ENCODE measurements around the gene SLC25A4. TPM values are rescaled to one million over a fixed set of nuclear protein-coding genes. Genes with fewer than 3 reads are reported as not detected.

Gene SLC25A4
- total RNA-seq, 1 experiment from 2014 or later: 18.6 TPM

GRCh38 chr4:185113340-185113739 is 29.7 kb upstream of the SLC25A4 start:
- no TSS peak for BruUV-seq (replicated peaks)
- Histone ChIP-seq H3K4me1 (ENCODE audit: insufficient read depth, low read length, poor library complexity, severe bottlenecking) (no peaks in the 10 kb centered on the region), H3K36me3 (ENCODE audit: insufficient read depth, low read length, poor library complexity, severe bottlenecking) (no peaks in the 10 kb centered on the region), H3K4me3 (ENCODE audit: low read depth, low read length, poor library complexity, severe bottlenecking) (no peak overlapping the region), H3K27ac (ENCODE audit: low read depth, low read length, poor library complexity, severe bottlenecking) (no peak overlapping the region), H3K27me3 (replicated peaks; ENCODE audit: insufficient read depth, low read depth, low read length, poor library complexity) (no peaks in the 10 kb centered on the region), H3K9me3 (ENCODE audit: low read depth, low read length, poor library complexity, severe bottlenecking) (no peaks in the 10 kb centered on the region)
- TF ChIP-seq CTCF (conservative IDR thresholded peaks at IDR 0.05; ENCODE audit: low read depth, low read length) (no peak), EZH2 (IDR thresholded peaks at IDR 0.05; ENCODE audit: borderline replicate concordance, low read depth, low read length, poor library complexity, severe bottlenecking) (no peak)
- ChIA-PET CTCF (interaction anchor here (0.6 kb wide), 1 partner anchor 19 kb away, joined by 7 read pairs; no protein-coding TSS in a partner anchor), POLR2A (ENCODE audit: low non-redundant PET) (no interaction called here)
- intact Hi-C loops (cut with micrococcal nuclease; ENCODE audit: unreplicated experiment): no loop called here
- no peak for DNase-seq (ENCODE audit: low spot score)

- CTCF ChIA-PET: no interaction called here
These were observed 27.2 kb upstream of the SLC25A4 start for GRCh38 chr4:185115827-185116232.

GRCh38 chr4:185117300-185117934 is 25.6 kb upstream of the SLC25A4 start:
- no peaks in the 10 kb centered on the region for H3K36me3 ChIP-seq (ENCODE audit: insufficient read depth, low read length, poor library complexity, severe bottlenecking)
- CTCF ChIA-PET: no interaction called here
- no peaks in the 10 kb centered on the region for H3K27me3 ChIP-seq (replicated peaks; ENCODE audit: insufficient read depth, low read depth, low read length, poor library complexity)
- POLR2A ChIA-PET (ENCODE audit: low non-redundant PET): no interaction called here
- H3K4me1 ChIP-seq (ENCODE audit: insufficient read depth, low read length, poor library complexity, severe bottlenecking): peaks cover 5% of the 10 kb centered on the region
- H3K4me3 ChIP-seq (ENCODE audit: low read depth, low read length, poor library complexity, severe bottlenecking): no peak overlapping the region
- H3K9me3 ChIP-seq (ENCODE audit: low read depth, low read length, poor library complexity, severe bottlenecking): no peaks in the 10 kb centered on the region
- H3K27ac ChIP-seq (ENCODE audit: low read depth, low read length, poor library complexity, severe bottlenecking): no peak overlapping the region
- intact Hi-C loops (cut with micrococcal nuclease; ENCODE audit: unreplicated experiment): no loop called here
- no peak for DNase-seq (ENCODE audit: low spot score)
- TF ChIP-seq EZH2 (IDR thresholded peaks at IDR 0.05; ENCODE audit: borderline replicate concordance, low read depth, low read length, poor library complexity, severe bottlenecking): no peak
- TF ChIP-seq CTCF (conservative IDR thresholded peaks at IDR 0.05; ENCODE audit: low read depth, low read length): no peak
- no TSS peak for BruUV-seq (replicated peaks)

More at GRCh38 chr4:185115827-185116232, 27.2 kb upstream of the SLC25A4 start:
- peaks cover 5% of the 10 kb centered on the region for H3K4me1 ChIP-seq (ENCODE audit: insufficient read depth, low read length, poor library complexity, severe bottlenecking)
- no TSS peak for BruUV-seq (replicated peaks)
- no peak overlapping the region for H3K4me3 ChIP-seq (ENCODE audit: low read depth, low read length, poor library complexity, severe bottlenecking)
- intact Hi-C loops (cut with micrococcal nuclease; ENCODE audit: unreplicated experiment): no loop called here
- no peak for TF ChIP-seq EZH2 (IDR thresholded peaks at IDR 0.05; ENCODE audit: borderline replicate concordance, low read depth, low read length, poor library complexity, severe bottlenecking)
- no peak for TF ChIP-seq CTCF (conservative IDR thresholded peaks at IDR 0.05; ENCODE audit: low read depth, low read length)
- H3K36me3 ChIP-seq (ENCODE audit: insufficient read depth, low read length, poor library complexity, severe bottlenecking): no peaks in the 10 kb centered on the region
- POLR2A ChIA-PET (ENCODE audit: low non-redundant PET): no interaction called here
- no peaks in the 10 kb centered on the region for H3K9me3 ChIP-seq (ENCODE audit: low read depth, low read length, poor library complexity, severe bottlenecking)
- H3K27me3 ChIP-seq (replicated peaks; ENCODE audit: insufficient read depth, low read depth, low read length, poor library complexity): no peaks in the 10 kb centered on the region
- peak; percentile 30 for DNase-seq (ENCODE audit: low spot score)
- no peak overlapping the region for H3K27ac ChIP-seq (ENCODE audit: low read depth, low read length, poor library complexity, severe bottlenecking)

Data from A673 (cell line).